Posterior cingulate gyrus (tissue), 11 donors: ENCODE results near the gene ZDHHC7.
A peak's percentile ranks its signal among the peaks of the same experiment; 100 is the strongest.
"Not testable (repeated sequence)": the region's sequence is repeated elsewhere in the genome, so short reads cannot be mapped to it uniquely, and the experiment has no call there.

Experiments
- DNase-seq, 10 donors: peaks; one replicate each; pipeline versions ENCODE4 v3.0.0 to v3.0.0-alpha.2; 2020 to 2021; ENCODE audit warnings: mixed read lengths in 3 of 10
- intact Hi-C: fragments of 100-400 bp; cut with DNase I; formaldehyde crosslinking; loops from one replicate; pipeline ENCODE4 v1.15.1; 2023

The ZDHHC7 gene, protein sequence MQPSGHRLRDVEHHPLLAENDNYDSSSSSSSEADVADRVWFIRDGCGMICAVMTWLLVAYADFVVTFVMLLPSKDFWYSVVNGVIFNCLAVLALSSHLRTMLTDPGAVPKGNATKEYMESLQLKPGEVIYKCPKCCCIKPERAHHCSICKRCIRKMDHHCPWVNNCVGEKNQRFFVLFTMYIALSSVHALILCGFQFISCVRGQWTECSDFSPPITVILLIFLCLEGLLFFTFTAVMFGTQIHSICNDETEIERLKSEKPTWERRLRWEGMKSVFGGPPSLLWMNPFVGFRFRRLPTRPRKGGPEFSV

GRCh38 chr16:85010931-85011845, at the start of gene ZDHHC7:
ZDHHC7 (minus strand) TSS chr16:85011535; CDS start chr16:84990618, 20,917 bp downstream.
- intact Hi-C loops = loop anchor here (1.0 kb wide), 1 partner anchor 16 kb away; the partner anchor contains the start of gene KIAA0513

DNA sequence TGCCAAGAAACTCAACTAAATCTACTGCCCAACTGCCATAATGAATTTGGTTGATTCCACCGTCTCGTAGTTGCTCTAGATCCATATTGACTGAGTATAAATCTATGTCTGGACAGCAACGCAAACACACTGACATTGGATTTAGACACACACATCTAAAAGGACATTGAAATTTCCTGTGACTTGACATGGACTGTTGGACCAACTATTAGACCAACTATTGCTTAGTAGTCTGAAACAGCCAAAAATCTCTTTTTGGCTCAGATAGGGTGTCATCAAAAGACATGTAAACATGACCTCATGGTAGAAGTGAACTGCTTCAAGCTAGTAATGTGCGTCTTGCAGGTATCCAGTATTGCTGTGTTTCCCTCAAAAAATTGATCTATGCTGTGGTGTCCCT, 47.6 kb upstream of the ZDHHC7 start:
- intact Hi-C loops = no loop called here
- no peak for DNase-seq

More at GRCh38 chr16:85010931-85011845, at the start of gene ZDHHC7:
- DNase-seq = peak; percentile 75 to 98 (median 85)

GRCh38 chr16:85057948-85058347, 46.6 kb upstream of the ZDHHC7 start:
- intact Hi-C loops = no loop called here
- no peak for DNase-seq

- intact Hi-C loops = no loop called here
- DNase-seq = no peak
Observed at GRCh38 chr16:85057212-85057889, 46.0 kb upstream of the ZDHHC7 start.

- DNase-seq = peak in 1 of 10 donors; percentile 91
- intact Hi-C loops = no loop called here
Observed at GRCh38 chr16:85056211-85056748, 44.9 kb upstream of the ZDHHC7 start.

GRCh38 chr16:85055493-85056210, 44.3 kb upstream of the ZDHHC7 start:
- intact Hi-C loops = no loop called here
- DNase-seq = peak in 5 of 10 donors; percentile 23 to 90 (median 87)

GRCh38 chr16:85054948-85055492, 43.7 kb upstream of the ZDHHC7 start:
- intact Hi-C loops = no loop called here
- DNase-seq = peak in 1 of 10 donors; percentile 9

DNA sequence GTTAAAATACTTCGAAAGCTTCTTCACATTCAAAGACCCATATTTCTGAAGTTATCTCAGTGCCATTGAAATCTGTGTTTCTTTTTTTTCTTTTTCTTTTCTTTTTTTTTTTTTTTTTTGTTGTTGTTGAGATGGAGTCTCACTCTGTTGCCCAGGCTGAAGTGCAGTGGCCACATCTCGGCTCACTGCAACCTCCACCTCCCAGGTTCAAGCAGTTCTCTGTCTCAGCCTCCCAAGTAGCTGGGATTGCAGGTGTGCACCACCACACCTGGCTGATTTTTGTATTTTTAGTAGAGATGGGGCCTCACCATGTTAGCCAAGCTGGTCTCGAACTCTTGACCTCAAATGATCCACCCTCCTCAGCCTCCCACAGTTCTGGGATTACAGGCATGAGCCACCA, 43.0 kb upstream of the ZDHHC7 start:
- intact Hi-C loops = not testable (repeated sequence)

DNA sequence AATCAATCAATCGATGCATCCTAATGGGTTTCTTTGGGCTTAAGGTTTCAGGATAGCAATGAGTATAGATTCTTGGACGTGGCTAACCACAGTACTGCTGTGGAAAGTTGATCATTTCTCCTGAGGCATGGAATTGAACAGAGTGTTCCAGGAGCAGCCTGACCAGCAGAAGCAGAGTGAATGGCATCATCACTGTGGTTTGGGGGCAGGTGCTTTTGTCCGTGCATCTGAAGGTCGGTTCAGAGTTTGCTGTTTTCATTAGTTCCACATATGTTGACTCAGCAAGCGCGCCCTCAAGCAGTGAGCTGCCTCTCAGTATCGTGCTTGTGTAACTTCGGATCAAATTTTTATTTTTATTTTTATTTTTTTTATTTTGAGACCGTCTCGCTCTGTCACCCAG, 41.2 kb upstream of the ZDHHC7 start:
- DNase-seq = peak in 1 of 10 donors; percentile 41
- intact Hi-C loops = no loop called here

More for the DNA sequence above, 43.0 kb upstream of the ZDHHC7 start:
- not testable (repeated sequence) for DNase-seq

DNA sequence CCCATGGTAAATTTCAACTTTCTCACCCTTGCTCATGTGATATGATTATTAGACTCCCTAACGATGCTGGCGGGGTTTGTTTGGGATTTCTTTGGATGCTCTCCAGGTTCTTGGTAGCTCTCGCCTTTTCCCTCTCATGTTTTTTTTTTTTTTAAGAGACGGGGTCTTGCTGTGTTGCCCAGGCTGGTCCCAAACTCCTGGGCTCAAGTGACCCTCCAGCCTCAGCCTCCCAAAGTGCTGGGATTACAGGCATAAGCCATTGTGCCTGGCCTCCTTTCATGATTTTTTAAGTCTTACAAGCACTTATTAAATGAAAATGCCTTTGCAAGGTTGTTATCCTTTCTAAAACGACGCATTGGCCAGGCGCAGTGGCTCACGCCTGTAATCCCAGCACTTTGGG, 40.3 kb upstream of the ZDHHC7 start:
- intact Hi-C loops = no loop called here

DNA sequence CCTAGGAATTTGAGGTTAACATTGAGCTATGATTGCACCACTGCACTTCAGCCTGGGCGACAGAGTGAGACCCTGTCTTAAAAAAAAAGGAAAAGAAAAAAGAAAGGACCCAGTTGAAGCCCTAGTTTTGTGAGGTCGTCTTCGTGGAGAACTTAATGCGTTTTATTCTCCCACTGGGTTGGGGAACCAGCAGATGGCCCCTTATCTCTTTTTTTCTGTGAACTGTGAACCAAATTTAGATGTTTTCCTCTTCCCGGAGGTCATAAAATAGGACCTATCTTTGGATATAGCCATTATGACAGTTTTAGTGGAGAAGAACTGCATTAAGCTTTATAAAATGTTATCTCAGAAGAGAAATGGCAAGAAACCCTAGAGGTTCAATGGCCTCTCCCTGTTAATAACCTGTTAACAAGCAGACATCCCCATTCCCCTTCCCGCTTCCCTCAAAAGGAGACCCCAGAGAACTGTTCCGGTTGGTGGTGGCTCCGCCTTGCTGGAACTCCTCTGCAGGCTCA, 39.8 kb upstream of the ZDHHC7 start:
- peak in 2 of 10 donors; percentile 9 to 39 for DNase-seq

More for the DNA sequence above, 40.3 kb upstream of the ZDHHC7 start:
- DNase-seq = peak in 1 of 10 donors; percentile 8

GRCh38 chr16:85049706-85050305, 38.5 kb upstream of the ZDHHC7 start:
- intact Hi-C loops = no loop called here
- DNase-seq = peak in 2 of 10 donors; percentile 71 to 84

More for the DNA sequence above, 39.8 kb upstream of the ZDHHC7 start:
- intact Hi-C loops = no loop called here

DNA sequence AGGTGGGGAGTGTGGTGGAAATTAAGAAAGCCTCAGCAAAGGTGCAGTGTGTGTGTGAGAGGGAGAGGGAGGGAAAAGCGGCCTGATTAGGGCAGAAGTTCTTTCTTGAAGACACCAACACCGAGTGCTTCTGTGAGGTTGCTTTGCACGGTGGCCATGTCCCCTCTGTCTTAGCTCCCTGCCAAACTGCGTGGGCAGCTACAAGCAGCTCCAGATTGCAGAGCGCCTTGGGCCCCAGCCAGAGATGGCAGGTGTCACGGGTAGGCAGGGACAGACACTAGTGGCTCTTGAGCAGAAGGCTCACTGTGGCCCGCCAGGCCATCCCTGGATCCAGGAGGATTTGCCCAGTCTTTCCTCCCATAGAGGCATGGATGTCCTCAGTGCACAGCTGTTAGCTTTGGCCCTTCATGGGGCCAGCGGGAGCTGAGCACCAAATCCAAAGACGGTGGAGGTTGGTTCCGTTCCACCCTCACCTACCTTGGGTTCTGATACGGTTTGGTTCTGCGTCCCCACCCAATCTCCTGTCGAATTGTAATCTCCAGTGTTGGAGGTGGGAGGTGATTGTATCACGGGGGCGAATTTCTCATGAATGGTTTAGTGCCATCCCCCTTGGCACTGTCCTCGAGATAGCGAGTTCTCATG, 37.7 kb upstream of the ZDHHC7 start:
- intact Hi-C loops = no loop called here
- DNase-seq = peak in 7 of 10 donors; percentile 50 to 93 (median 83)

GRCh38 chr16:85047867-85048455, 36.6 kb upstream of the ZDHHC7 start:
- intact Hi-C loops = no loop called here
- peak in 1 of 10 donors; percentile 34 for DNase-seq

DNA sequence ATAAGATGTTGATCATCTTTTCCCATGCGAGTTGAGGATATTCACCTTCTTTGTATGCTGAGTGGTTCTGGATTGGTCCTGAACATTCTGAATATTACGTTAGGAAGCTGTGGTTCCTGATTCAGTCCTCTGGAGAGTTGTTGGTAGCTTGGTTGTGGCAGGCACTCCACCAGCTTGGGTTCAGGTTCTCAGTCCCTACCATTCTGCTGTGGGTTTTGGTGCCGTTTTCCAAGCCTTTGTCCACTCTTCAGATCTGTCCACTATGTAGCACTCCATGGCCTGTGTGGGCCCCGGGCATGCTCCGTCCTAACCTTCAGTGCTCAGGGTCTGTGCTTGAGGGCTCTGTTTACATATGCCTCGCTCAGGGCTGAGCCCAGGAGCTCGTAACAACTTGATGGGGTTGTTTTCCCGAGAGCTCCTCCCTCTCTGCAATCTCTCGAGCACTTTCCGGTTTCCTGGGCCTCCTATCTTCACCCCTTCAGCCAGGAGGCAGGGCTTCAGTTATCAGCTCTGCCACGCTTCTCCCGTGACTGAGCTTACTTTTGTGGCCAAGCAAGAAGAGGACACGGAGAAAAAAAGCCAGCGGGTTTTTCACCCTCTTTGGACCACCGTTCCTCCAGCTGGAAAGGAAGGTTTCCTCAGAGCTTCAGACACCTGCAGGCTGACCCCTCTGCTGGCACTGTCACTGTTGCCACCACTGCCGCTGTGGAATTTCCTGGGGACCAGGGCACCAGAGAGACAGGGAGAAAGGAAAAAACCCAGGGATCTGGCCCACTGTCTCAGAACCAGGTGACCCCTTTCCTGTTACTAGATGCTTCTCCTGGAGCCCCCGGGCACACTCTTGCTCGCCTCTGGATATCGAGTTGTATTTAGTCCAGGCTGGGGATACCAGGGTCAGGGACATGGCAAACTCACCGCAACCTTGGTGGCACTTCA, 35.9 kb upstream of the ZDHHC7 start:
- intact Hi-C loops = no loop called here
- peak in 3 of 10 donors; percentile 9 to 72 (median 53) for DNase-seq

GRCh38 chr16:85046472-85046916, 35.2 kb upstream of the ZDHHC7 start:
- DNase-seq = peak in 3 of 10 donors; percentile 77 to 81 (median 80)
- intact Hi-C loops = no loop called here
